Measurements from ENCODE around the gene WASHC2A.
"Not testable (repeated sequence)": the region's sequence is repeated elsewhere in the genome, so short reads cannot be mapped to it uniquely, and the experiment has no call there.

The WASHC2A gene

GRCh38 chr10:50067546-50068351 lies at the start of gene WASHC2A:
TSS of gene WASHC2A (plus strand) at chr10:50067954. CDS start at chr10:50068006, 52 bp downstream.
- not testable (repeated sequence) for H3K27me3 ChIP-seq (replicated peaks; ENCODE audit: control insufficient read depth, insufficient read depth, low read length); H3K9me3 ChIP-seq (ENCODE audit: control insufficient read depth, low read length); H3K36me3 ChIP-seq (ENCODE audit: control insufficient read depth, insufficient read depth, low read length, severe bottlenecking); H3K4me1 ChIP-seq (ENCODE audit: control insufficient read depth, insufficient read depth, low read length)
- DNase-seq (ENCODE audit: low read depth): peak; percentile 82
- H3K4me3 ChIP-seq (ENCODE audit: low read length): peak within 1 kb of the TSS; percentile 82
- H3K9ac ChIP-seq (ENCODE audit: low read length): peak within 1 kb of the TSS; percentile 91

- H3K4me3 ChIP-seq (ENCODE audit: low read length); H3K36me3 ChIP-seq (ENCODE audit: control insufficient read depth, insufficient read depth, low read length, severe bottlenecking); H3K27me3 ChIP-seq (replicated peaks; ENCODE audit: control insufficient read depth, insufficient read depth, low read length); H3K9me3 ChIP-seq (ENCODE audit: control insufficient read depth, low read length); H3K9ac ChIP-seq (ENCODE audit: low read length); DNase-seq (ENCODE audit: low read depth): not testable (repeated sequence)
- peaks cover 11% of the 10 kb centered on the region for H3K4me1 ChIP-seq (ENCODE audit: control insufficient read depth, insufficient read depth, low read length)
Measured at GRCh38 chr10:50019279-50019678, 48.5 kb upstream of the WASHC2A start.

- H3K4me3 ChIP-seq (ENCODE audit: low read length); DNase-seq (ENCODE audit: low read depth); H3K9me3 ChIP-seq (ENCODE audit: control insufficient read depth, low read length); H3K36me3 ChIP-seq (ENCODE audit: control insufficient read depth, insufficient read depth, low read length, severe bottlenecking); H3K9ac ChIP-seq (ENCODE audit: low read length); H3K27me3 ChIP-seq (replicated peaks; ENCODE audit: control insufficient read depth, insufficient read depth, low read length): not testable (repeated sequence)
- H3K4me1 ChIP-seq (ENCODE audit: control insufficient read depth, insufficient read depth, low read length): peaks cover 11% of the 10 kb centered on the region
Measured at GRCh38 chr10:50020451-50021024, 47.2 kb upstream of the WASHC2A start.

- no peak for DNase-seq (ENCODE audit: low read depth)
- no peaks in the 10 kb centered on the region for H3K9me3 ChIP-seq (ENCODE audit: control insufficient read depth, low read length)
- no peak overlapping the region for H3K4me3 ChIP-seq (ENCODE audit: low read length)
- no peaks in the 10 kb centered on the region for H3K36me3 ChIP-seq (ENCODE audit: control insufficient read depth, insufficient read depth, low read length, severe bottlenecking)
- no peak overlapping the region for H3K9ac ChIP-seq (ENCODE audit: low read length)
- H3K27me3 ChIP-seq (replicated peaks; ENCODE audit: control insufficient read depth, insufficient read depth, low read length): peaks cover 18% of the 10 kb centered on the region
- peaks cover 5% of the 10 kb centered on the region for H3K4me1 ChIP-seq (ENCODE audit: control insufficient read depth, insufficient read depth, low read length)
Measured at GRCh38 chr10:50021646-50022045, 46.1 kb upstream of the WASHC2A start.

GRCh38 chr10:50024716-50025383 lies 42.9 kb upstream of the WASHC2A start:
- H3K36me3 ChIP-seq (ENCODE audit: control insufficient read depth, insufficient read depth, low read length, severe bottlenecking); DNase-seq (ENCODE audit: low read depth); H3K9ac ChIP-seq (ENCODE audit: low read length); H3K9me3 ChIP-seq (ENCODE audit: control insufficient read depth, low read length); H3K4me3 ChIP-seq (ENCODE audit: low read length); H3K4me1 ChIP-seq (ENCODE audit: control insufficient read depth, insufficient read depth, low read length): not testable (repeated sequence)
- peaks cover 39% of the 10 kb centered on the region for H3K27me3 ChIP-seq (replicated peaks; ENCODE audit: control insufficient read depth, insufficient read depth, low read length)

GRCh38 chr10:50025627-50026026 lies 42.1 kb upstream of the WASHC2A start:
- no peak for DNase-seq (ENCODE audit: low read depth)
- peaks cover 39% of the 10 kb centered on the region for H3K27me3 ChIP-seq (replicated peaks; ENCODE audit: control insufficient read depth, insufficient read depth, low read length)
- no peak overlapping the region for H3K9ac ChIP-seq (ENCODE audit: low read length)
- H3K4me3 ChIP-seq (ENCODE audit: low read length): no peak overlapping the region
- no peaks in the 10 kb centered on the region for H3K9me3 ChIP-seq (ENCODE audit: control insufficient read depth, low read length)
- H3K4me1 ChIP-seq (ENCODE audit: control insufficient read depth, insufficient read depth, low read length): no peaks in the 10 kb centered on the region
- H3K36me3 ChIP-seq (ENCODE audit: control insufficient read depth, insufficient read depth, low read length, severe bottlenecking): no peaks in the 10 kb centered on the region

- DNase-seq (ENCODE audit: low read depth): no peak
- Histone ChIP-seq H3K36me3 (ENCODE audit: control insufficient read depth, insufficient read depth, low read length, severe bottlenecking) (no peaks in the 10 kb centered on the region), H3K27me3 (replicated peaks; ENCODE audit: control insufficient read depth, insufficient read depth, low read length) (peaks cover 39% of the 10 kb centered on the region), H3K4me3 (ENCODE audit: low read length) (no peak overlapping the region), H3K4me1 (ENCODE audit: control insufficient read depth, insufficient read depth, low read length) (no peaks in the 10 kb centered on the region), H3K9me3 (ENCODE audit: control insufficient read depth, low read length) (no peaks in the 10 kb centered on the region), H3K9ac (ENCODE audit: low read length) (no peak overlapping the region)
Measured at GRCh38 chr10:50027195-50027594, 40.6 kb upstream of the WASHC2A start.

GRCh38 chr10:50033481-50033880 lies 34.3 kb upstream of the WASHC2A start:
- Histone ChIP-seq H3K4me1 (ENCODE audit: control insufficient read depth, insufficient read depth, low read length) (no peaks in the 10 kb centered on the region), H3K4me3 (ENCODE audit: low read length) (no peak overlapping the region), H3K27me3 (replicated peaks; ENCODE audit: control insufficient read depth, insufficient read depth, low read length) (peaks cover 5% of the 10 kb centered on the region), H3K9me3 (ENCODE audit: control insufficient read depth, low read length) (no peaks in the 10 kb centered on the region), H3K9ac (ENCODE audit: low read length) (no peak overlapping the region), H3K36me3 (ENCODE audit: control insufficient read depth, insufficient read depth, low read length, severe bottlenecking) (no peaks in the 10 kb centered on the region)
- peak; percentile 46 for DNase-seq (ENCODE audit: low read depth)

- not testable (repeated sequence) for H3K36me3 ChIP-seq (ENCODE audit: control insufficient read depth, insufficient read depth, low read length, severe bottlenecking); H3K4me1 ChIP-seq (ENCODE audit: control insufficient read depth, insufficient read depth, low read length); H3K9me3 ChIP-seq (ENCODE audit: control insufficient read depth, low read length); H3K27me3 ChIP-seq (replicated peaks; ENCODE audit: control insufficient read depth, insufficient read depth, low read length); DNase-seq (ENCODE audit: low read depth); H3K9ac ChIP-seq (ENCODE audit: low read length); H3K4me3 ChIP-seq (ENCODE audit: low read length)
Measured at GRCh38 chr10:50035337-50035736, 32.4 kb upstream of the WASHC2A start.

- H3K36me3 ChIP-seq (ENCODE audit: control insufficient read depth, insufficient read depth, low read length, severe bottlenecking): no peaks in the 10 kb centered on the region
- no peaks in the 10 kb centered on the region for H3K4me1 ChIP-seq (ENCODE audit: control insufficient read depth, insufficient read depth, low read length)
- H3K9me3 ChIP-seq (ENCODE audit: control insufficient read depth, low read length): no peaks in the 10 kb centered on the region
- no peak for DNase-seq (ENCODE audit: low read depth)
- no peak overlapping the region for H3K4me3 ChIP-seq (ENCODE audit: low read length)
- H3K9ac ChIP-seq (ENCODE audit: low read length): no peak overlapping the region
- no peaks in the 10 kb centered on the region for H3K27me3 ChIP-seq (replicated peaks; ENCODE audit: control insufficient read depth, insufficient read depth, low read length)
Measured at GRCh38 chr10:50044941-50045664, 22.7 kb upstream of the WASHC2A start.

GRCh38 chr10:50046457-50046856 lies 21.3 kb upstream of the WASHC2A start:
- H3K36me3 ChIP-seq (ENCODE audit: control insufficient read depth, insufficient read depth, low read length, severe bottlenecking); H3K27me3 ChIP-seq (replicated peaks; ENCODE audit: control insufficient read depth, insufficient read depth, low read length); H3K9me3 ChIP-seq (ENCODE audit: control insufficient read depth, low read length); H3K4me1 ChIP-seq (ENCODE audit: control insufficient read depth, insufficient read depth, low read length); H3K9ac ChIP-seq (ENCODE audit: low read length); H3K4me3 ChIP-seq (ENCODE audit: low read length): not testable (repeated sequence)
- peak; percentile 66 for DNase-seq (ENCODE audit: low read depth)
